A549 (cell line): ENCODE results near the gene CWC25. TPM values are rescaled to one million over a fixed set of nuclear protein-coding genes. Genes with fewer than 3 reads are reported as not detected.
A peak's percentile ranks its signal among the peaks of the same experiment; 100 is the strongest.

ENCODE experiments used
- ATAC-seq, 2 experiments: fragments of 200-7000 bp in 1 of 2; fragments of >200 bp in 1 of 2; cut with Nextera tagmentation in 1 of 2; cut with Tn5 transposase in 1 of 2; 3 replicates each; pipeline versions ENCODE4 v1.8.0 to v1.9.1; 2018 to 2020; ENCODE audit warnings: mild to moderate bottlenecking in 1 of 2, moderate library complexity in 1 of 2
- CTCF ChIA-PET: fragments of 300-600 bp; sonication (Branson Sonifier 250); formaldehyde crosslinking; extraction: SDS; loops from one replicate; lab custom pipeline; 2021; ENCODE audit warnings: antibody characterized with exemption, inconsistent platforms; lab: Yijun Ruan, JAX
- POLR2A ChIA-PET: fragments of 350-600 bp; formaldehyde crosslinking; extraction: SDS; loops from one replicate; lab custom pipeline; 2021; ENCODE audit warnings: antibody characterized with exemption, inconsistent platforms; lab: Yijun Ruan, JAX
- DNase-seq, 2 experiments: peaks; one replicate each; pipeline versions ENCODE4 v3.0.0 to v3.0.0-alpha.2; 2011 to 2016; ENCODE audit warnings: low read depth in 1 of 2, low spot score in 1 of 2
- FAIRE-seq: peaks from 2 replicates; lab custom pipeline; 2011; peaks lifted over from hg19 to GRCh38; lab: Jason Lieb, UNC
- H3K27ac ChIP-seq, 2 experiments: fragments of >200 bp; sonication (Bioruptor Twin); formaldehyde crosslinking; 3 replicates each; pipeline ENCODE4 v1.5.1; 2016 to 2017
- H3K4me1 ChIP-seq: fragments of >200 bp; sonication (Bioruptor Twin); formaldehyde crosslinking; 3 replicates; pipeline ENCODE4 v1.6.1; 2016
- H3K4me2 ChIP-seq: fragments of >200 bp; sonication (Bioruptor Twin); formaldehyde crosslinking; 3 replicates; pipeline ENCODE4 v1.6.1; 2016
- H3K4me3 ChIP-seq: fragments of >200 bp; sonication (Bioruptor Twin); formaldehyde crosslinking; 3 replicates; pipeline ENCODE4 v1.5.1; 2016
- H3K9me3 ChIP-seq: fragments of >200 bp; sonication (Bioruptor Twin); formaldehyde crosslinking; 3 replicates; pipeline ENCODE4 v1.6.1; 2016
- ATOH8 ChIP-seq: fragments of 250-450 bp; sonication (Bioruptor Pico); IDR thresholded peaks from 2 replicates; pipeline ENCODE4 v1.5.0; 2020; ENCODE audit warnings: low read depth, mild to moderate bottlenecking, moderate library complexity
- CBX8 ChIP-seq: fragments of 200-600 bp; sonication (generic); IDR thresholded peaks from 2 replicates; pipeline ENCODE4 v1.6.1; 2016
- CEBPB ChIP-seq, 2 experiments: fragments of >200 bp in 1 of 2; sonication (Bioruptor Twin) in 1 of 2; formaldehyde crosslinking in 1 of 2; IDR thresholded peaks; 2 replicates each; pipeline ENCODE4 v1.6.1; 2012 to 2016
- CHD4 ChIP-seq: fragments of 200-600 bp; sonication (generic); IDR thresholded peaks from 2 replicates; pipeline ENCODE4 v1.6.1; 2016; ENCODE audit warnings: antibody characterized with exemption, mild to moderate bottlenecking, borderline replicate concordance
- EHF ChIP-seq: fragments of 250-450 bp; sonication (Bioruptor Pico); IDR thresholded peaks from 2 replicates; pipeline ENCODE4 v1.5.0; 2020; ENCODE audit warnings: mild to moderate bottlenecking
- ESRRA ChIP-seq: fragments of 150-350 bp; IDR thresholded peaks from 2 replicates; pipeline ENCODE4 v1.6.1; 2014; ENCODE audit warnings: mild to moderate bottlenecking, low read length, borderline replicate concordance
- FOSB ChIP-seq: fragments of 250-450 bp; sonication (Bioruptor Pico); IDR thresholded peaks from 2 replicates; pipeline ENCODE4 v1.5.0; 2020; ENCODE audit warnings: mild to moderate bottlenecking, moderate library complexity
- FOXS1 ChIP-seq: fragments of 250-450 bp; sonication (Bioruptor Pico); IDR thresholded peaks from 2 replicates; pipeline ENCODE4 v1.5.0; 2020; ENCODE audit warnings: mild to moderate bottlenecking, moderate library complexity
- HEYL ChIP-seq: fragments of 250-450 bp; sonication (Bioruptor Pico); IDR thresholded peaks from 2 replicates; pipeline ENCODE4 v1.8.0; 2021; ENCODE audit warnings: mild to moderate bottlenecking, moderate library complexity
- HOXA7 ChIP-seq: fragments of 250-450 bp; sonication (Bioruptor Pico); IDR thresholded peaks from 2 replicates; pipeline ENCODE4 v1.5.0; 2020; ENCODE audit warnings: mild to moderate bottlenecking, moderate library complexity
- HOXB13 ChIP-seq: fragments of 250-450 bp; sonication (Bioruptor Pico); IDR thresholded peaks from 2 replicates; pipeline ENCODE4 v1.5.0; 2020; ENCODE audit warnings: low read depth, mild to moderate bottlenecking, moderate library complexity
- HOXB5 ChIP-seq: fragments of 250-450 bp; sonication (Bioruptor Pico); IDR thresholded peaks from 2 replicates; pipeline ENCODE4 v1.5.0; 2020; ENCODE audit warnings: mild to moderate bottlenecking, moderate library complexity
- JUNB ChIP-seq: fragments of >200 bp; sonication (Bioruptor Twin); formaldehyde crosslinking; IDR thresholded peaks from 2 replicates; pipeline ENCODE4 v1.6.1; 2016
- KDM1A ChIP-seq: fragments of 200-600 bp; sonication (generic); IDR thresholded peaks from 2 replicates; pipeline ENCODE4 v1.6.1; 2016; ENCODE audit warnings: low read depth, mild to moderate bottlenecking
- KDM5A ChIP-seq: fragments of 200-600 bp; sonication (generic); IDR thresholded peaks from 2 replicates; pipeline ENCODE4 v1.6.1; 2016; ENCODE audit warnings: antibody characterized with exemption, mild to moderate bottlenecking
- MAFK ChIP-seq: fragments of 450-650 bp; IDR thresholded peaks from 2 replicates; pipeline ENCODE4 v1.6.1; 2014; ENCODE audit not compliant: partially characterized antibody
- MAZ ChIP-seq: fragments of 150-350 bp; IDR thresholded peaks from 2 replicates; pipeline ENCODE4 v1.6.1; 2014; ENCODE audit warnings: antibody characterized with exemption, low read depth, low read length, borderline replicate concordance
- MYC ChIP-seq: IDR thresholded peaks from 2 replicates; pipeline ENCODE4 v1.6.1; 2012; ENCODE audit warnings: mild to moderate bottlenecking, inconsistent platforms, low read length, improper control_type of control experiment, borderline replicate concordance
- NFE2L2 ChIP-seq: fragments of 150-350 bp; conservative IDR thresholded peaks from 2 replicates; pipeline ENCODE4 v1.6.1; 2014; ENCODE audit warnings: low read length
- NPAS2 ChIP-seq: fragments of 250-450 bp; sonication (Bioruptor Pico); IDR thresholded peaks from 2 replicates; pipeline ENCODE4 v1.8.0; 2022; ENCODE audit warnings: mild to moderate bottlenecking, moderate library complexity, borderline replicate concordance
- NR3C1 ChIP-seq: fragments of >200 bp; sonication (Bioruptor Twin); formaldehyde crosslinking; IDR thresholded peaks from 3 replicates; pipeline ENCODE4 v1.6.1; 2017
- PHF8 ChIP-seq: fragments of 200-600 bp; sonication (generic); IDR thresholded peaks from 2 replicates; pipeline ENCODE4 v1.6.1; 2016; ENCODE audit warnings: low read depth, mild to moderate bottlenecking, antibody characterized with exemption, moderate library complexity, borderline replicate concordance
- POLR2A ChIP-seq: IDR thresholded peaks from 2 replicates; pipeline ENCODE4 v1.6.1; 2012; ENCODE audit warnings: mild to moderate bottlenecking, low read length
- RARB ChIP-seq: fragments of 250-450 bp; sonication (Bioruptor Pico); IDR thresholded peaks from 2 replicates; pipeline ENCODE4 v1.8.0; 2021; ENCODE audit warnings: mild to moderate bottlenecking, moderate library complexity
- RCOR1 ChIP-seq: fragments of 150-350 bp; IDR thresholded peaks from 2 replicates; pipeline ENCODE4 v1.6.1; 2014; ENCODE audit warnings: antibody characterized with exemption, low read length, low read depth
- RFX5 ChIP-seq: fragments of 450-650 bp; IDR thresholded peaks from 2 replicates; pipeline ENCODE4 v1.7.1; 2014; ENCODE audit warnings: antibody characterized with exemption, mild to moderate bottlenecking, moderate library complexity
- RNF2 ChIP-seq: fragments of 200-600 bp; sonication (generic); IDR thresholded peaks from 2 replicates; pipeline ENCODE4 v1.6.1; 2016; ENCODE audit warnings: low read depth, mild to moderate bottlenecking, antibody characterized with exemption, moderate library complexity, borderline replicate concordance
- SMC3 ChIP-seq: fragments of >200 bp; sonication (Bioruptor Twin); formaldehyde crosslinking; IDR thresholded peaks from 3 replicates; pipeline ENCODE4 v1.6.1; 2018; ENCODE audit warnings: inconsistent platforms
- SREBF2 ChIP-seq: fragments of 450-650 bp; IDR thresholded peaks from 2 replicates; pipeline ENCODE4 v1.6.1; 2014; ENCODE audit warnings: mild to moderate bottlenecking, moderate library complexity
- TFCP2L1 ChIP-seq: fragments of 250-450 bp; sonication (Bioruptor Pico); IDR thresholded peaks from 2 replicates; pipeline ENCODE4 v1.5.0; 2021; ENCODE audit warnings: mild to moderate bottlenecking
- TP53 ChIP-seq: fragments of 250-450 bp; sonication (Bioruptor Pico); IDR thresholded peaks from 2 replicates; pipeline ENCODE4 v1.5.0; 2021; ENCODE audit warnings: mild to moderate bottlenecking, moderate library complexity
- USF2 ChIP-seq: fragments of 450-650 bp; IDR thresholded peaks from 2 replicates; pipeline ENCODE4 v1.6.1; 2014; ENCODE audit warnings: antibody characterized with exemption
- ZC3H11A ChIP-seq: fragments of 450-650 bp; IDR thresholded peaks from 2 replicates; pipeline ENCODE4 v1.6.1; 2014; ENCODE audit warnings: antibody characterized with exemption, mild to moderate bottlenecking
- ZFP36 ChIP-seq: fragments of 450-650 bp; IDR thresholded peaks from 2 replicates; pipeline ENCODE4 v1.6.1; 2014; ENCODE audit warnings: borderline replicate concordance; ENCODE audit not compliant: partially characterized antibody
- ZNF302 ChIP-seq: fragments of 250-450 bp; sonication (Bioruptor Pico); IDR thresholded peaks from 2 replicates; pipeline ENCODE4 v1.9.0; 2021; ENCODE audit warnings: inconsistent platforms, mild to moderate bottlenecking, moderate library complexity
- ZSCAN20 ChIP-seq: fragments of 250-450 bp; sonication (Bioruptor Pico); IDR thresholded peaks from 2 replicates; pipeline ENCODE4 v1.8.0; 2022; ENCODE audit warnings: mild to moderate bottlenecking, moderate library complexity
- WGBS: methylation state at CpG from one replicate; pipeline ENCODE4 v1.1.6; 2017; ENCODE audit errors: missing lambda C conversion rate; 5-methylcytosine and 5-hydroxymethylcytosine counted together
- polyA plus RNA-seq, 4 experiments: library from polyadenylated mRNA; depleted of rRNA in 3 of 4; stranded (reverse); fragments of >200 nt; fragmentation: RNase III in 1 of 4; extraction: RNeasy Plus Mini Kit Qiagen cat#74134 plus additional on column Dnase treatment in 1 of 4; gene quantifications; 2 replicates in 3 of 4; 3 replicates in 1 of 4; pipeline ENCODE4 v1.2.3, GENCODE V29; 2011 to 2017
- TF ChIP-seq, protein P1 (sequence below): fragments of >200 bp; sonication (Bioruptor Twin); formaldehyde crosslinking; IDR thresholded peaks from 3 replicates; pipeline ENCODE4 v1.6.1; 2016
- TF ChIP-seq, protein P2 (sequence below): fragments of >200 bp; sonication (Bioruptor Twin); formaldehyde crosslinking; IDR thresholded peaks from 3 replicates; pipeline ENCODE4 v1.5.1; 2016
- TF ChIP-seq, protein P3 (sequence below): fragments of >200 bp; sonication (Bioruptor Twin); formaldehyde crosslinking; IDR thresholded peaks from 2 replicates; pipeline ENCODE4 v1.6.1; 2016

The CWC25 gene
- polyA plus RNA-seq, 2 of the 4 experiments (the other 2 are of a cell fraction) = 23.1 to 34.5 TPM

DNA sequence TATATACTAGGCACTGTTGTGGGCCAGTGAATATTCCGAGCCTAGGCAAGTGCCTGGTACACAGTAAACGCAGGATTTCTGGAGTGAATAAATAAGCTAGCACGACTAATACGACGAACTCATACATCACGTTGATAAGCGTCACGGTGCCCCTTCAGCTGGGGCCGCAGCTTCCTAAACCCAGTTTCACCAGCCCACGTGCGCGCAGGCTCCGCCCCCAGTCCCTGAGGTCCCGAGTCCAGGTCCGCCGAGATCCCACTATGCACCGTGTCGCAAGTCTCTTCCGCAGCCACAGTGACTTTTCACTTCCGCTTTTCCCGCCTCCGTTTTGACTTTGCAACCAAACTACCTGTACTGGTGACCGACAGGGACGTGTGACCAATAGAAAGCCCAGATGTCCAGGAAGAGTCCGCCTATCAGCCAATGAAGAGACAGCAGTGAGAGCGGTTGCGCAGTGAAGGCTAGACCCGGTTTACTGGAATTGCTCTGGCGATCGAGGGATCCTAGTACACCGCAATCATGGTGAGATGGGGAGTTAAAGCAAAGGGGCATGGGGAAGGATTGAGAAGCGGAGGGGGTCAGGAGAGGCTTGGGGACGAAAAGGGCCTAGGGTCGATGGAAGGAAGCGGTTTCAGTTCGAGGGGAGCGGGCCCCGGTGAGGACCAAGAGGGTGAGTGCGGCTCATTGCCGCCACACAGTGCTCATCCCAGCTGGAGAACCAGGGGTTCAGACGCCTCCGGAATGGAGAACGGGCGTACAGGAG lies 72.6 kb downstream of the CWC25 start, which contains the start of gene PSMB3:
Gene PSMB3, plus strand, starts transcription at position 434 of the 763 bp plus-strand sequence. Its CDS starts 86 bp downstream, at position 520.
- Histone ChIP-seq H3K27ac (peak within 1 kb of the TSS; percentile 90 to 98), H3K4me3 (peak within 1 kb of the TSS; percentile 96), H3K4me1 (peaks cover 22% of the 10 kb centered on the region), H3K4me2 (peak within 1 kb of the TSS; percentile 90), H3K9me3 (no peaks in the 10 kb centered on the region)
- DNase-seq = peak; percentile 100
- WGBS = 2% methylated on average over 42 of the region's 44 CpGs
- FAIRE-seq = no peak
- POLR2A ChIA-PET = interaction anchor here (0.7 to 1.5 kb wide), 15 partner anchors 10 to 401 kb away, joined by 3 to 10 read pairs (median 4); partner anchors contain the start of genes CWC25, FBXO47, LASP1 and MLLT6
- peak; percentile 70 to 85 for ATAC-seq
- CTCF ChIA-PET = interaction anchor here (0.7 to 2.4 kb wide), 9 partner anchors 9 to 309 kb away, joined by 3 to 33 read pairs (median 4); no protein-coding TSS in a partner anchor
- TF ChIP-seq JUNB (no peak), CBX8 (no peak), PHF8 (no peak), MYC (peak; percentile 99), ESRRA (no peak), ZC3H11A (no peak), RARB (no peak), SMC3 (no peak), HOXB13 (CRISPR knock-in tag) (no peak), KDM1A (no peak), NR3C1 (no peak), RNF2 (no peak), TFCP2L1 (CRISPR knock-in tag) (no peak), HOXA7 (CRISPR knock-in tag) (no peak), ATOH8 (no peak), POLR2A (peak; percentile 64), NPAS2 (CRISPR knock-in tag) (no peak), NFE2L2 (no peak), TP53 (CRISPR knock-in tag) (0 out of 2 replicates have a peak, but pooled peaks have one; percentile 50), MAZ (no peak), EHF (CRISPR knock-in tag) (no peak), KDM5A (0 out of 2 replicates have a peak, but pooled peaks have one; percentile 10), FOXS1 (CRISPR knock-in tag) (no peak), MAFK (peak; percentile 66), ZNF302 (CRISPR knock-in tag) (no peak), SREBF2 (no peak), RCOR1 (no peak), HEYL (no peak), USF2 (peak; percentile 90), CHD4 (no peak; the same call in 1 of the 2 replicates), FOSB (no peak), HOXB5 (no peak; the same call in 1 of the 2 replicates), ZSCAN20 (CRISPR knock-in tag) (no peak), RFX5 (no peak), CEBPB (IDR thresholded peaks at IDR 0.05) (peak in 1 of 2 experiments; percentile 82; a peak in 2 of 4 replicates), ZFP36 (no peak)
- TF ChIP-seq, protein P1, sequence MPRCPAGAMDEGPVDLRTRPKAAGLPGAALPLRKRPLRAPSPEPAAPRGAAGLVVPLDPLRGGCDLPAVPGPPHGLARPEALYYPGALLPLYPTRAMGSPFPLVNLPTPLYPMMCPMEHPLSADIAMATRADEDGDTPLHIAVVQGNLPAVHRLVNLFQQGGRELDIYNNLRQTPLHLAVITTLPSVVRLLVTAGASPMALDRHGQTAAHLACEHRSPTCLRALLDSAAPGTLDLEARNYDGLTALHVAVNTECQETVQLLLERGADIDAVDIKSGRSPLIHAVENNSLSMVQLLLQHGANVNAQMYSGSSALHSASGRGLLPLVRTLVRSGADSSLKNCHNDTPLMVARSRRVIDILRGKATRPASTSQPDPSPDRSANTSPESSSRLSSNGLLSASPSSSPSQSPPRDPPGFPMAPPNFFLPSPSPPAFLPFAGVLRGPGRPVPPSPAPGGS = peak; percentile 44; the same call in 2 of the 3 replicates
- TF ChIP-seq, protein P2, sequence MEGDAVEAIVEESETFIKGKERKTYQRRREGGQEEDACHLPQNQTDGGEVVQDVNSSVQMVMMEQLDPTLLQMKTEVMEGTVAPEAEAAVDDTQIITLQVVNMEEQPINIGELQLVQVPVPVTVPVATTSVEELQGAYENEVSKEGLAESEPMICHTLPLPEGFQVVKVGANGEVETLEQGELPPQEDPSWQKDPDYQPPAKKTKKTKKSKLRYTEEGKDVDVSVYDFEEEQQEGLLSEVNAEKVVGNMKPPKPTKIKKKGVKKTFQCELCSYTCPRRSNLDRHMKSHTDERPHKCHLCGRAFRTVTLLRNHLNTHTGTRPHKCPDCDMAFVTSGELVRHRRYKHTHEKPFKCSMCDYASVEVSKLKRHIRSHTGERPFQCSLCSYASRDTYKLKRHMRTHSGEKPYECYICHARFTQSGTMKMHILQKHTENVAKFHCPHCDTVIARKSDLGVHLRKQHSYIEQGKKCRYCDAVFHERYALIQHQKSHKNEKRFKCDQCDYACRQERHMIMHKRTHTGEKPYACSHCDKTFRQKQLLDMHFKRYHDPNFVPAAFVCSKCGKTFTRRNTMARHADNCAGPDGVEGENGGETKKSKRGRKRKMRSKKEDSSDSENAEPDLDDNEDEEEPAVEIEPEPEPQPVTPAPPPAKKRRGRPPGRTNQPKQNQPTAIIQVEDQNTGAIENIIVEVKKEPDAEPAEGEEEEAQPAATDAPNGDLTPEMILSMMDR = no peak
- TF ChIP-seq, protein P3, sequence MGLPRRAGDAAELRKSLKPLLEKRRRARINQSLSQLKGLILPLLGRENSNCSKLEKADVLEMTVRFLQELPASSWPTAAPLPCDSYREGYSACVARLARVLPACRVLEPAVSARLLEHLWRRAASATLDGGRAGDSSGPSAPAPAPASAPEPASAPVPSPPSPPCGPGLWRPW = no peak
